ENCODE measurements around the gene GSN.

GSN gene

GRCh38 chr9:121273064-121273775, 5.3 kb downstream of the GSN start:
- DNase-seq (ENCODE audit: low read depth) = no peak

GRCh38 chr9:121274851-121275250, 6.9 kb downstream of the GSN start:
- DNase-seq (ENCODE audit: low read depth) = no peak

- DNase-seq (ENCODE audit: low read depth) = no peak
Observed at GRCh38 chr9:121275781-121276658, 8.1 kb downstream of the GSN start.

- DNase-seq (ENCODE audit: low read depth) = no peak
Observed at GRCh38 chr9:121277026-121277425, 9.1 kb downstream of the GSN start.

GRCh38 chr9:121277518-121278295, 9.7 kb downstream of the GSN start:
- DNase-seq (ENCODE audit: low read depth) = peak; percentile 76

- DNase-seq (ENCODE audit: low read depth) = peak; percentile 98
Observed at GRCh38 chr9:121278477-121279261, 10.7 kb downstream of the GSN start.

GRCh38 chr9:121279776-121280388, 11.9 kb downstream of the GSN start:
- DNase-seq (ENCODE audit: low read depth) = no peak

GRCh38 chr9:121280715-121281613, 13.0 kb downstream of the GSN start:
- DNase-seq (ENCODE audit: low read depth) = no peak

DNA sequence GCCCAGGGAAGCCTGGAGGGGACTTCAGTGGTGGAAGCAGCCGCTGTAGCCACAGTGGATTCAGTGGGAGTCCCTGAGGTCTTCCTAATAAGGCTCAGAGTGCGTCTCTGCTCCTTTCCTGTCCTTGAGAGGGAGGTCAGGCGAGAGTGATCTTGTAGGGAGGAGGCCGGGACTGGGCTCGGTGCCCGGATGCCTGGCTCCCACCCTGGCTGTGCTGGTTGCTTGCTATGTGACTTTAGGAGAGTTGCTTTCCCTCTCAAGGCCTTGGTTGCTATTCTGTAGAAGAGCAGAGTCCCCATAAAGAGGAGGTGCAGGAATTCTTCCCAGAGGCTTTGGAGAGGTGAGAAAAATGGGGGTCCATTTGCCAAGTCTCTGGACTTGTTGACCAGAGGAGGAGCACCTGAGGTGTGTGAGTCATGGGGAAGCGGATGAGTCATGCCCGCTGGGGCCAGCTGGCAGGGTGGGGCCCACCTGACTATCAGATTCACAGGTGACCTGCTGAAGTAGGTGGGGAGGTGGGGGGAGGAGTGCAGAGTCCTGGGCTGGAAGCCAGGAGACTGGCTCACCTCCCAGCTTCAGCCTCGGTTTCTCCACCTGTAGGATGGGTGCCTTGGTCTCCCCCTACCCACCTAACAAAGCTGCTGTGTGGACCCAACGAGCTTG, 13.8 kb downstream of the GSN start:
- DNase-seq (ENCODE audit: low read depth) = peak; percentile 61

- no peak for DNase-seq (ENCODE audit: low read depth)
Observed at GRCh38 chr9:121282277-121283079, 14.5 kb downstream of the GSN start.

- no peak for DNase-seq (ENCODE audit: low read depth)
Observed at GRCh38 chr9:121283080-121283398, 15.1 kb downstream of the GSN start.

GRCh38 chr9:121283856-121284732, 16.1 kb downstream of the GSN start:
- no peak for DNase-seq (ENCODE audit: low read depth)

DNA sequence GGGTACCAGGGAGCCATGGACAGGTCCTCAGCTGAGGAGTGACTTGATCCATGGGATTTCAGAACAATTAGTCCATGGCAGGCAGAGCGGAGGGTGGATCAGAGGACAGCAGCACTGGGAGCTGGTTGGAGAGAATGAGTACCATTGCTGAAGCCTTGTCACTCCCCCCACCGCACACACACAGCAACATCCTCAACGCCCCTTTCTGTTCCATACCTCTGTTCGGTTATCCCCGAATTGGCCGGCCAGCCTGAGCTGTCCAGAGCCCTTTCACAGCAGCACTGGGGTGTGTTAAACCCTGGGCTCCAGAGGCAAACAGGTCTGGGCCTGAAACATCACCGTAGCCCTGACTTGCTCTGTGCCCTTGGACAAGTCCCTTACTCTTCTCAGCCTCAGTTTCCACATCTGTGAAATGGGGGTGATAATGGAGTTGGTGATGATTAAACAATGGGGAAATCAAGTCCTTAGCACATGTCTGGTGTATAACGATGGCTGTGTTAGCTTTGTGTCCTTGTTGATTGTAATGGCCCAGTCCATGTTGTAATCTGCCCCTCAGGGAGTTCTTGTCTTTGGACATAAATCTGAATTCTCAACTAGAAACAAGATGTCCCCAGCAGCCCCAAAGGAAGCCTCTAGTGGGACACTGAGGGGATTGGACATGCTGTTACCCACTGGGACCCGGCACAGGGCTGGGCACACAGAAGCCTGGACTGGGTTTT, 16.9 kb downstream of the GSN start:
- DNase-seq (ENCODE audit: low read depth) = no peak

DNA sequence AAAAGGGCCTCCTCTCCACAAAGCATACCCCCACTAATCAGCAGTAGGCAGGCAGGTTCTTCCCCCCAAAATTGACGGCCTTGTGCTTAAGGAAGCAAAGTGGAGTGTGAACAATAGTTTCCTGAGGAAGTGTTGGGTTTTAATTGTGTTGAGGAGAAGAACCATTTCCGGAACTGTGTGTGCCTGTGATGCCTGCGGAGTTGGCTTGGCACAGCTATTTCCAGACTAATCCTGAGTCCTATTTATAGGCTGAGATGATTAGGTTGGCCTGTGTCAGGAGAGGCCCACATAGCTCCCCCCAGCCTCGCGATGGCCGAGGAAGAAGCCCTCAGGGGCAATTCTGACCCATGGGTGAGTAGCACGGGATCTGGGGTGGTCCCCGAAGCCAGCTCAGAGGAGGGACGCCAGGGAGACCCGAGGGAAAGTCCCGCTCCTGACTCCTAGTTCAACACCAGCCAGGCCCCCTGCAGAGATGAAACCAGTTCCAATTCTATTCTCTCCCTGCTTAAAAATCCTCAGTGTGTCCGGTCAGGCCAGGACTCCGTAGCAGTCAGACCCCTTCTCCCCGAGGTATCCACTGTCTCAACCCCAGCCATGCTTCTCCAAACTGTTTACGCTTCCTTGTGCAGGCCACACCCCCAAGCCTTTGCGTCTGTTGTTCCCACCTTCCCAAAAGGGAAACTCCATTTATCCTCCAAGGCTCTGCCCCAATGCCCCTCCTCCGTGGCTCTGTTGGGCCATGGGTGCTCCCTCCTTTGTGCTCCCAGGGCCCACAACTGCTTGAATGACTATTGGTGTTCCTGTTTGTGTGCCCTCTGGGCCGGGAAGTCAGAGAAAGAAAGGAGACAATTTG, 18.1 kb downstream of the GSN start:
- DNase-seq (ENCODE audit: low read depth) = peak; percentile 71

DNA sequence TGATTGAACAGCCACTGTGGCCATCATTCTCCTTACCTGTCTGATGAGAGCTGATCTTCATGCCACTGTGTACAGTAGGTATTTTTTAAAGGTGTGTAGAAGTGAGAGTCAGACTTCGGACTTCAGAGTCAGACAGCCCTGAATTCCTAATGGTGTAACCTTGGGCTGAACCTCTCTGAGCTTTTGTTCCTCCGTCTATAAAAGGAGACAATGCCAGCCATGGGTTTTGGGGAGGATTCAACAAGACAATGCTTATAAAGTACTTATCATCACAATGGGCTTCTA, 18.7 kb downstream of the GSN start:
- DNase-seq (ENCODE audit: low read depth) = no peak

DNA sequence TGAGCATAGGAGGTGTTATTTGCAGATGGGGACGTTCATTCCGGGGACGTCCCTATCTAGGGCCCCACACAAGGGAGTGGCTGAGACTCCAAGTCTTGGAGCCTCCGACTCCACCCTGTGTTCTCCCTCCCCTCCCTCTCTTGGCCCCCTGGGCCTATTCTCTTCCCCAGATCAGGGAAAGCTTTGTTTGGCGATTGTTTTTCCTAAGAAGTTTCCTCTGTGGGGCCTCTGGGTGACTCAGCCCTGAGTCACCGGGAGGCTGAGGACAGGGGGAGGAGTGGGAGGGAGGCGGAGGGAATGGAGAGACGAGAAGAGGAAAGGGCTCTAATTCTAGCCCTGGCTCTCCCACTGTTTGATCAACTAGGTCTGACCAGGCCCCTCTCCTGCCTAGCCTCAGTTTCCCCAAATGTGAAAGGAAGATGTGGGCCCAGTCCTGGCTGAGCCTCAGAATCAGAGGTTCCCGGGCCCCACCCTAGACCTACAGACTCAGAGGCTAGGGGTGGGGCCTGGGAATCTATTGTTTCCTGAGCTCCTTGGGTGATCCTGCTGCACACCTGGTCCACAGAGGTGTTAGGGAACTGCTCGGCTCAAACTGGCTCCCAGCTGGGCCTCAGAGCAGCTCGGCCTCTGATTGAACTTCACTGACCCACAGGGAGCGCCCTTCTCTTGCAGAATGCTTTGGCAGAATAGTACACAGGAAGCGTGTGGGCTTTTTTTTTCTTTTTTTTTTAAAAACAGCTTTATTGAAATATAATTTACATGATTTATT, 19.2 kb downstream of the GSN start:
- peak; percentile 89 for DNase-seq (ENCODE audit: low read depth)

Measured in amniotic epithelial cell (primary cell).